Upper lobe of left lung (tissue), 4 donors: ENCODE results near the gene PACS1.

Experiments
- EP300 ChIP-seq, 4 donors: sonication (generic); formaldehyde crosslinking; IDR thresholded peaks; one replicate each; pipeline ENCODE4 v1.5.1; 2017; ENCODE audit warnings: antibody characterized with exemption in 4 of 4, control low read depth in 2 of 4
- POLR2AphosphoS5 ChIP-seq, 2 donors: sonication (generic); formaldehyde crosslinking; IDR thresholded peaks; one replicate each; pipeline ENCODE4 v1.5.1; 2017; ENCODE audit warnings: antibody characterized with exemption in 2 of 2
- TF ChIP-seq, protein P1 (sequence below), 6 experiments: fragments of 450-650 bp in 4 of 6; fragments of 200-600 bp in 2 of 6; sonication (generic) in 2 of 6; IDR thresholded peaks; one replicate each; pipeline ENCODE4 v1.5.1; 2016 to 2019; ENCODE audit warnings: antibody characterized with exemption in 6 of 6

DNA sequence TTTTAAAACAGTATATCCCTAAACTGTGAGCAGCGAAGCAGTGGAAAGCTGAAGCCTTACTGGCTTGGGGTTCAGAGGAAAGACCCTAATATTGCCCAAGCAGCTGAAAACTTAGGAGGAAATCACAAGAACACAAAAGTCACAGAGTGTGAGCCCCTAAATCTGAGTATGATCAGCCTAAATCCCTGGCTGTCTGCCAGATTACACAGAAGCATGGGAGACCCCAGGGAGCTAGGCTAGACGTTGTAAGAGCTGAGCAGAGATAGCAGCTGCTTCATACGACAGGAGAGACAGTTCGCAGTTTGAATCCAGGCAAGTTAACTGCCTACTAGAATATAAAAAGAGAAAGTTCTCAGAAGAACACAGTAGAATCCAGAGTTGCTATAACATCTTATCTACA lies 81.2 kb downstream of the PACS1 start:
- TF ChIP-seq, protein P1, sequence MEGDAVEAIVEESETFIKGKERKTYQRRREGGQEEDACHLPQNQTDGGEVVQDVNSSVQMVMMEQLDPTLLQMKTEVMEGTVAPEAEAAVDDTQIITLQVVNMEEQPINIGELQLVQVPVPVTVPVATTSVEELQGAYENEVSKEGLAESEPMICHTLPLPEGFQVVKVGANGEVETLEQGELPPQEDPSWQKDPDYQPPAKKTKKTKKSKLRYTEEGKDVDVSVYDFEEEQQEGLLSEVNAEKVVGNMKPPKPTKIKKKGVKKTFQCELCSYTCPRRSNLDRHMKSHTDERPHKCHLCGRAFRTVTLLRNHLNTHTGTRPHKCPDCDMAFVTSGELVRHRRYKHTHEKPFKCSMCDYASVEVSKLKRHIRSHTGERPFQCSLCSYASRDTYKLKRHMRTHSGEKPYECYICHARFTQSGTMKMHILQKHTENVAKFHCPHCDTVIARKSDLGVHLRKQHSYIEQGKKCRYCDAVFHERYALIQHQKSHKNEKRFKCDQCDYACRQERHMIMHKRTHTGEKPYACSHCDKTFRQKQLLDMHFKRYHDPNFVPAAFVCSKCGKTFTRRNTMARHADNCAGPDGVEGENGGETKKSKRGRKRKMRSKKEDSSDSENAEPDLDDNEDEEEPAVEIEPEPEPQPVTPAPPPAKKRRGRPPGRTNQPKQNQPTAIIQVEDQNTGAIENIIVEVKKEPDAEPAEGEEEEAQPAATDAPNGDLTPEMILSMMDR (IDR thresholded peaks at IDR 0.05), result no peak
- TF ChIP-seq EP300 (IDR thresholded peaks at IDR 0.05) (no peak), POLR2AphosphoS5 (IDR thresholded peaks at IDR 0.05) (no peak)
